H1 (cell line): ENCODE data around the gene CHD9. TPM values are rescaled to one million over a fixed set of nuclear protein-coding genes. Genes with fewer than 3 reads are reported as not detected.
"Not testable (repeated sequence)": the region's sequence is repeated elsewhere in the genome, so short reads cannot be mapped to it uniquely, and the experiment has no call there.

Experiments used
- CTCF ChIA-PET: fragments of 300-600 bp; sonication (Branson Sonifier 250); formaldehyde crosslinking; loops from one replicate; lab custom pipeline; 2021; ENCODE audit not compliant: partially characterized antibody; lab: Charles Lee
- POLR2A ChIA-PET: fragments of 300-600 bp; sonication (Branson Sonifier 250); formaldehyde crosslinking; loops from one replicate; lab custom pipeline; 2021; ENCODE audit warnings: inconsistent platforms; ENCODE audit not compliant: partially characterized antibody; lab: Charles Lee
- DNase-seq, 2 experiments: peaks; one replicate each; pipeline versions ENCODE4 v3.0.0 to v3.0.0-alpha.2; 2010 to 2022; ENCODE audit warnings: low spot score in 2 of 2, low read depth in 1 of 2, mixed read lengths in 1 of 2
- FAIRE-seq: peaks from 2 replicates; lab custom pipeline; 2011; peaks lifted over from hg19 to GRCh38; lab: Jason Lieb, UNC
- H2AFZ ChIP-seq: 2 replicates; pipeline ENCODE4 v1.8.1; 2012; ENCODE audit warnings: low read length, inconsistent platforms
- H2AK5ac ChIP-seq: 2 replicates; pipeline ENCODE4 v1.6.1; 2013; ENCODE audit warnings: low read depth, low read length
- H2BK120ac ChIP-seq: replicated peaks from 2 replicates; pipeline ENCODE3; 2013; ENCODE audit warnings: low read depth, low read length, inconsistent platforms
- H2BK12ac ChIP-seq: 2 replicates; pipeline ENCODE4 v1.6.1; 2013; ENCODE audit warnings: low read depth, low read length
- H2BK15ac ChIP-seq: 2 replicates; pipeline ENCODE4 v1.6.1; 2013; ENCODE audit warnings: low read length
- H2BK20ac ChIP-seq: 2 replicates; pipeline ENCODE4 v1.6.1; 2013; ENCODE audit warnings: low read length
- H2BK5ac ChIP-seq: 2 replicates; pipeline ENCODE4 v1.6.1; 2013; ENCODE audit warnings: low read depth, low read length
- H3K14ac ChIP-seq: 2 replicates; pipeline ENCODE4 v1.6.1; 2013; ENCODE audit warnings: inconsistent platforms; ENCODE audit not compliant: insufficient read length
- H3K18ac ChIP-seq: 2 replicates; pipeline ENCODE4 v1.6.1; 2013; ENCODE audit warnings: low read length; ENCODE audit errors: extremely low read depth
- H3K23ac ChIP-seq: 2 replicates; pipeline ENCODE4 v1.6.1; 2013; ENCODE audit warnings: inconsistent platforms; ENCODE audit not compliant: insufficient read length
- H3K23me2 ChIP-seq: 2 replicates; pipeline ENCODE4 v1.6.1; 2013; ENCODE audit warnings: low read depth, low read length
- H3K27ac ChIP-seq: 2 replicates; pipeline ENCODE4 v1.6.1; 2011; ENCODE audit warnings: low read depth, low read length, inconsistent platforms
- H3K27me3 ChIP-seq, 4 experiments: replicated peaks in 1 of 4; 1 replicate in 1 of 4; 2 replicates in 3 of 4; pipeline versions ENCODE4 v1.6.1 to v1.8.1; 2011 to 2013; ENCODE audit warnings: low read length in 3 of 4, mild to moderate bottlenecking in 3 of 4, inconsistent platforms in 2 of 4, mixed read lengths in 2 of 4, moderate library complexity in 1 of 4; ENCODE audit not compliant: control insufficient read depth in 3 of 4, insufficient read depth in 3 of 4; ENCODE audit errors: extremely low read depth in 1 of 4
- H3K36me3 ChIP-seq, 4 experiments: 2 replicates each; pipeline versions ENCODE4 v1.6.1 to v1.8.1; 2011 to 2013; ENCODE audit warnings: mild to moderate bottlenecking in 4 of 4, low read length in 3 of 4, moderate library complexity in 2 of 4, control low read depth in 1 of 4, inconsistent platforms in 1 of 4; ENCODE audit not compliant: insufficient read depth in 4 of 4, control insufficient read depth in 2 of 4
- H3K4ac ChIP-seq: replicated peaks from 2 replicates; pipeline ENCODE3; 2013; ENCODE audit warnings: low read length, low read depth, mixed read lengths, inconsistent platforms; ENCODE audit not compliant: insufficient read length
- H3K4me1 ChIP-seq, 4 experiments: replicated peaks in 1 of 4; 1 replicate in 1 of 4; 2 replicates in 3 of 4; pipeline versions ENCODE4 v1.6.1 to v1.8.1; 2011 to 2013; ENCODE audit warnings: low read length in 3 of 4, inconsistent platforms in 2 of 4, mixed read lengths in 1 of 4; ENCODE audit not compliant: insufficient read depth in 4 of 4, control insufficient read depth in 3 of 4
- H3K4me2 ChIP-seq, 2 experiments: 2 replicates each; pipeline versions ENCODE4 v1.6.1 to v1.8.1; 2011 to 2013; ENCODE audit warnings: low read depth in 2 of 2, low read length in 2 of 2, control low read depth in 1 of 2, inconsistent platforms in 1 of 2, mild to moderate bottlenecking in 1 of 2; ENCODE audit not compliant: insufficient read depth in 1 of 2
- H3K4me3 ChIP-seq, 4 experiments: fragments of 200-600, 300-600 bp in 1 of 4; sonication (generic), shearing (Covaris generic), sonication (Bioruptor Twin) in 1 of 4; 2 replicates each; pipeline versions ENCODE4 v1.5.1 to v1.8.1; 2011 to 2016; ENCODE audit warnings: low read length in 4 of 4, low read depth in 3 of 4, control low read depth in 2 of 4, inconsistent platforms in 2 of 4, mild to moderate bottlenecking in 2 of 4, mixed read lengths in 1 of 4, moderate library complexity in 1 of 4; ENCODE audit not compliant: insufficient read depth in 2 of 4; ENCODE audit errors: extremely low read depth in 1 of 4
- H3K56ac ChIP-seq: replicated peaks from 2 replicates; pipeline ENCODE3; 2013; ENCODE audit warnings: low read depth, mild to moderate bottlenecking, mixed read lengths, low read length, inconsistent platforms; ENCODE audit not compliant: insufficient read length
- H3K79me1 ChIP-seq: 2 replicates; pipeline ENCODE4 v1.6.1; 2013; ENCODE audit warnings: low read depth, low read length, control low read depth
- H3K79me2 ChIP-seq, 2 experiments: 2 replicates each; pipeline versions ENCODE4 v1.6.1 to v1.8.1; 2012 to 2013; ENCODE audit warnings: low read length in 2 of 2, mild to moderate bottlenecking in 2 of 2, inconsistent platforms in 1 of 2; ENCODE audit not compliant: insufficient read depth in 2 of 2, control insufficient read depth in 1 of 2
- H3K9ac ChIP-seq, 4 experiments: replicated peaks in 1 of 4; 1 replicate in 1 of 4; 2 replicates in 3 of 4; pipeline versions ENCODE4 v1.6.1 to v1.8.1; 2011 to 2013; ENCODE audit warnings: low read depth in 3 of 4, low read length in 3 of 4, control low read depth in 2 of 4, mild to moderate bottlenecking in 2 of 4, moderate library complexity in 2 of 4, inconsistent platforms in 1 of 4; ENCODE audit errors: extremely low read depth in 1 of 4
- H3K9me3 ChIP-seq, 2 experiments: 2 replicates each; pipeline versions ENCODE4 v1.6.1 to v1.8.1; 2012 to 2013; ENCODE audit warnings: mild to moderate bottlenecking in 2 of 2, moderate library complexity in 2 of 2, control low read depth in 1 of 2, inconsistent platforms in 1 of 2, low read depth in 1 of 2, low read length in 1 of 2, mixed read lengths in 1 of 2; ENCODE audit not compliant: insufficient read depth in 2 of 2
- H4K20me1 ChIP-seq, 2 experiments: replicated peaks in 1 of 2; 2 replicates each; pipeline versions ENCODE3 to v1.8.1; 2011 to 2013; ENCODE audit warnings: inconsistent platforms in 2 of 2, low read length in 2 of 2, mild to moderate bottlenecking in 1 of 2; ENCODE audit not compliant: insufficient read depth in 2 of 2, control insufficient read depth in 1 of 2
- H4K5ac ChIP-seq: 2 replicates; pipeline ENCODE4 v1.6.1; 2013; ENCODE audit warnings: low read length, low read depth, mixed read lengths, inconsistent platforms; ENCODE audit not compliant: insufficient read length
- H4K8ac ChIP-seq: 2 replicates; pipeline ENCODE4 v1.8.0; 2013; ENCODE audit warnings: mild to moderate bottlenecking, moderate library complexity, low read length, inconsistent platforms; ENCODE audit not compliant: insufficient read depth; ENCODE audit errors: extremely low read depth
- H4K91ac ChIP-seq: replicated peaks from 2 replicates; pipeline ENCODE3; 2013; ENCODE audit warnings: low read length, mixed read lengths, inconsistent platforms; ENCODE audit not compliant: insufficient read length
- WGBS, 2 experiments: shearing (Covaris generic) in 1 of 2; methylation state at CpG; one replicate each; pipeline versions ENCODE4 v1.1.6 to v1.1.7; 2013 to 2015; ENCODE audit warnings: low lambda C conversion rate in 2 of 2, mixed read lengths in 2 of 2, inconsistent platforms in 1 of 2, low coverage in 1 of 2, missing lambda C conversion rate in 1 of 2; ENCODE audit not compliant: insufficient replicate concordance in 2 of 2, insufficient coverage in 1 of 2, insufficient read length in 1 of 2; ENCODE audit errors: extremely low coverage in 1 of 2, missing lambda C conversion rate in 1 of 2; 5-methylcytosine and 5-hydroxymethylcytosine counted together
- polyA plus RNA-seq, 7 experiments: library from polyadenylated mRNA; depleted of rRNA in 3 of 7; stranded (reverse) in 5 of 7; unstranded in 2 of 7; fragments of >200 nt in 5 of 7; fragments of 200-250 nt in 2 of 7; gene quantifications; 1 replicate in 5 of 7; 2 replicates in 1 of 7; 4 replicates in 1 of 7; pipeline versions ENCODE4 v1.2.1 to v1.2.3, GENCODE V29; 2011 to 2013; ENCODE audit warnings: missing spikeins in 2 of 7, mixed read lengths in 2 of 7
- total RNA-seq: library from RNA; stranded (reverse); fragmentation: NEBNext Ultra II Directional; extraction: Animal tissue kit (Norgen Biotek cat#: 25700); gene quantifications from 2 replicates; pipeline ENCODE4 v1.2.1, GENCODE V29; 2021

Gene CHD9
- total and polyA plus RNA-seq, 2 of the 8 experiments (the other 6 are each of a cell fraction or from before 2014, with no cell fraction given) = 9.9 to 32.4 TPM

GRCh38 chr16:53278498-53278897, 223.7 kb downstream of the CHD9 start:
- H2BK12ac ChIP-seq, H3K4ac ChIP-seq, H2BK20ac ChIP-seq, H3K14ac ChIP-seq, H3K23ac ChIP-seq, H3K9ac ChIP-seq, H3K9me3 ChIP-seq, POLR2A ChIA-PET, FAIRE-seq, H2AK5ac ChIP-seq, H4K8ac ChIP-seq, H3K4me3 ChIP-seq, H2BK5ac ChIP-seq, CTCF ChIA-PET, H3K27ac ChIP-seq, H4K5ac ChIP-seq, H3K23me2 ChIP-seq, H2AFZ ChIP-seq, DNase-seq, H4K91ac ChIP-seq, H2BK15ac ChIP-seq, H3K4me2 ChIP-seq, H3K27me3 ChIP-seq, H3K79me1 ChIP-seq, H3K56ac ChIP-seq, H4K20me1 ChIP-seq, H2BK120ac ChIP-seq, H3K79me2 ChIP-seq, H3K18ac ChIP-seq, H3K4me1 ChIP-seq: not testable (repeated sequence)
- WGBS, 2 experiments = 90% methylated on average over 1 of the region's 2 CpGs; no CpG with 5 or more reads in 1 of the 2 experiments
- peaks cover 8 to 59% (median 43%) of the 10 kb centered on the region in 4 experiments; a peak in 7 of 8 replicates for H3K36me3 ChIP-seq
